RCC 7860 (cell line): ENCODE results near the gene MCM7.
A peak's percentile ranks its signal among the peaks of the same experiment; 100 is the strongest.
"Not testable (repeated sequence)": the region's sequence is repeated elsewhere in the genome, so short reads cannot be mapped to it uniquely, and the experiment has no call there.

Source experiments
- DNase-seq: peaks from one replicate; pipeline ENCODE4 v3.0.0-alpha.2; 2015; ENCODE audit warnings: low spot score
- FAIRE-seq: peaks from 2 replicates; lab custom pipeline; 2012; peaks lifted over from hg19 to GRCh38; lab: Jason Lieb, UNC

Gene MCM7

DNA sequence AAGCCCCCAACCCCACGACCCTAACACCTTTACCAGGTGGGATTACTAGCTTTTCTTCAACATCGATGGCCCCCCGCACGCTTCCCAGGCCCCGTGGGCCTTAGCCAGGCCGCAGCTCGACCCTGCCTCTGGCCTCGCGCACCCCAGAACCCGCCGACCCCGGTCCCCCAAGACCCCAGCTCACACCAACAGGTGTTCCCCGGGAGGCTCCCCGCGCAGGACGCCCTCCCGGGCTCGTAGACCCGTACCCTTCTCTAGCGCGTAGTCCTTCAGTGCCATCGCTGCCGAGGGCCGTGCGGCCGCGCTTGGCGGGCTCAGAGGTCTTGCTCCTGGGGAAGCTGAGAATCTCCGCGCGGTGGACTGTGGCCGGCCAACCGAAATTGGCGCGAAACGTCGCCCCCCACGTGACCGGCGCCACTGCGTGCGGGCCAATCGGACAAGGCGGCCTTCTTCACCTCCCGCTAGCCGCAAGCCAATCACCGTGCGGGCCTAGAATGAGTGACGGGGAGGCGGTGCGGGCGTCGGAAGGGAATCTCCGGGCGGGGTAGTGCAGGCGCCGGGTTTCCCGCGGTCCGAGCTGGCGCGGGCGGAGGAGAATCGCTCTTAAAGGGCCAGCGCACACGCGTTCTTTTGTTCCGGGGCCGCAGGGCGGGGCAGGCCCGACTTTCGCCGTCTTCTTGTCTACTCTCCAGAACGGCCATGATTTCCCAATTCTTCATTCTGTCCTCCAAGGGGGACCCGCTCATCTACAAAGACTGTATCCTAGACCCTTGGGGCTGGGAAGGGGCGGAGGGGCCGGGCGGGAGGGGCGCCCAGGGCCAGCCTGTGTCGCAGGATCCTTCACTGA is at the start of gene MCM7, which contains the start of gene AP4M1:
MCM7 (minus strand) TSS at position 382 of the 847 bp plus-strand sequence; CDS start at position 279, 103 bp downstream.
AP4M1 (plus strand) TSS at position 628 of the 847 bp plus-strand sequence; CDS start at position 700, 72 bp downstream.
- DNase-seq (peak; percentile 99), FAIRE-seq (peak; percentile 88)

DNA sequence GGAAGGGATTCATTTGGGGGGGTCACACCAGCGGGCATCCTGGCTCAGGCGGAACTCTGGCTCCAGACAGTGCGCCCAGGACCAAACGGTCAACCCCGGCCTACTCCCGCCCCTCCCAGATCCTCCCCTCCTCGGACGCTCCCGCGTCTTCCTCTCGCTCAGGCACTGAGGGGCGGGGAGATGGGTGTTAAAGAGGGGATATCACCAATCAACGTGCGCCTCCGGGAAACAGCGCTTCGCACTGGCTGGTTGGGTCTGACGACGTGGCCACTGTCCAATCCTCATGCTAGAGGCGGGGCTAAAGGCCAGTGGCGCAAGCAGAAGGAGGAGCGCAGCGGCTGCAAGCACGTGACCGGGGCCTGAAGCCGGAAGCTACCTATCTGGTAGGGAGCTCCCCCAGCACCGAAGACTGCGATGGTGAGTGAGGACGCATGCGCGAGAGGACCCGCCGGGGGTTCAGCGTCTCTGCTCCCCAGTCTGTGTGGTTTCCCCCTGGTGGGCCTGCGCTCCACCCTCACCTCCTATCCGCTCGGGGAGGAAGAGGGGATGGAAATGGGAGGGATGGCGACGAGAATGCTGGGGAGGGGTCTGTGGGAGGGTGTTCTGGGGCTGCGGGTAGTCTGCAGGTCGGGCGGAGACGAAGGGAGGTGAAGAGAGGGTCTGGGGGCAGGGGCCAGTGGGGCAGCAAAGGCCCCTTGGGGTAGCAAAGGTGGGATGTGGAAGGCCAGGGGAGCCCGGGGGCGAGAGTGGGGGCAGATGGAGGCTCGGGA is 47.5 kb upstream of the MCM7 start, which contains the start of gene LAMTOR4:
LAMTOR4 (plus strand) TSS at position 360 of the 770 bp plus-strand sequence; CDS start at position 415, 55 bp downstream.
- FAIRE-seq (peak; percentile 93), DNase-seq (peak; percentile 100)

DNA sequence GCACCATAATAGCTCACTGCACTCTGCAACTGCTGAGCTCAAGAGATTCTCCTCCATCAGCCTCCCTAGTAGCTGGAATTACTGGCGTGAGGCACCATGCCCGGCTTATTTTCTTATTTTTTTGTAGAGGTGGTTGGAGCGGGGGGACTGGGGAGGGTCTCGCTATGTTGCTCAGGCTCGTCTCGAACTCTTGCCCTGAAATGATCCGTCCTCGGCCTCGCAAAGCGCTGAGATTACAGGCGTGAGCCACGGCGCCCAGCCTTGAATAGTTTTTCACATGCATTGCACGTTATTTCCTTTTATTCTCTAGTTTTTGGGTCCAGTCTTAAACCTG is 47.0 kb upstream of the MCM7 start:
- no peak for DNase-seq

DNA sequence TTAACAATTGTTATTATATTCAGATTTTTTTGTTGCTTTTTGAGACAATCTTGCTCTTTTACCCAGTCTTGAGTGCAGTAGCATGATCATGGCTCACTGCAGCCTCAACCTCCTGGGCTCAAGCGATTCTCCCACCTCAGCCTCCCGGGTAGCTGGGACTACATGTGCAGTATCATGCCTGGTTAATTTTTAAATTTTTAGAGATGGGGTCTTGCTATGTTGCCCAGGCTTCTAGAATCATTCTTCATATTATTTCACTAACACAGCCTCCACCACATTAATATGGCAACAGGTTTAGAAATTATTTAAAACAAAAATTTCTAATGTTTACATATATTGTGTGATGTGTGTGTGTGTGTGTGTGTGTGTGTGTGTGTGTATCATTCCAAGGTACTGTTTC is 46.1 kb upstream of the MCM7 start:
- DNase-seq = no peak
- no peak for FAIRE-seq

More for the DNA sequence above, 47.0 kb upstream of the MCM7 start:
- FAIRE-seq = no peak

DNA sequence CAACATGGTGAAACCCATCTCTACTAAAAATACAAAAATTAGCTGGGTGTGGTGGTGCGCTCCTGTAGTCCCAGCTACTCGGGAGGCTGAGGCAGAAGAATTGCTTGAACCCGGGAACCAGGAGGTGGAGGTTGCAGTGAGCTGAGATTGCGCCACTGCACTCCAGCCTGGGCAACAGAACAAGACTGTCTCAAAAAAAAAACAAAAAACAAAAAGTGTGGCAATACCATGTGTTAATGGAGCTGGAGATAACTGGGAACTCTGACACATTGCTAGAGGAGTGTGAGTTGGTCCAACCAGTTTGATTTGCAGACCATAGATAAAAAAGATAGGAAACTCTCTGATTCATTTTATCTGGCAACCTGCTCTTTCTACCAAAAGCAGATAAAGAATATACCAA is 45.2 kb upstream of the MCM7 start:
- not testable (repeated sequence) for DNase-seq, FAIRE-seq

DNA sequence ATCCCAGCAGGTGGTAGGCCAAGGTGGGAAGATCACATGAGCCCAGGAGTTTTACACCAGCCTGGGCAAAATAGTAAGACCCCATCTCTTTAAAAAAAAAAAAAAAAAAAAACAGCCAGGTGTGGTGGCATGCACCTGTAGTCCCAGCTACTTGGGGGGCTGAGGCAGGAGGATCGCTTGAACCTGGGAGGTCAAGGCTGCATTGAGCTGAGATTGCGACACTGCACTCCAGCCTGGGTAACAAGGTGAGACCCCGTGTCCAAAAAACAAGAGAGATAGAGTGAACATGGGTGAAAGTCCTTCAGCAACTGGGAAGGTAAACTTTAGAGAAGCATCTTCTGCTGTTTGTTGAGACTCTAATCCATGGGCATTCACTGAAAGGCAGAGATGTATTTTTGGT is 41.3 kb upstream of the MCM7 start:
- DNase-seq (no peak), FAIRE-seq (no peak)

DNA sequence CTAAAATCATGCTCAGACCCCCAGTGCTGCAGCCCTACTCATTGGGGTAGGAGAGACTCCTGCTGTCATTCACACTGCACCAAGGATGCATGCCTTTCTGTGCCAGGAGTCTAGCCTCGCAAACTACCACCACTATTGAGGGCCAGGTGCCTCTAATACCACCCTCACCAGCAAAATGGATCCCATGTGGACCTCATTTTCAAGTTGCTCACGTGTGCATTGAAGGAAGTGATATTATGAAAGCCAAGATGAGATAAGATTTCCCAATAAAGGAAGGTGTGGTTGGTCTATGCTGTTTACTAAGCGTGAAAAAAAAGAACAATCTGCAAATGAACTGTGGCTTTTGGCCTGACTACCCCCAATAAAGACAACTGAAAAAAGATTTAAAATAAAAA is 40.4 kb upstream of the MCM7 start:
- FAIRE-seq (no peak), DNase-seq (no peak)

DNA sequence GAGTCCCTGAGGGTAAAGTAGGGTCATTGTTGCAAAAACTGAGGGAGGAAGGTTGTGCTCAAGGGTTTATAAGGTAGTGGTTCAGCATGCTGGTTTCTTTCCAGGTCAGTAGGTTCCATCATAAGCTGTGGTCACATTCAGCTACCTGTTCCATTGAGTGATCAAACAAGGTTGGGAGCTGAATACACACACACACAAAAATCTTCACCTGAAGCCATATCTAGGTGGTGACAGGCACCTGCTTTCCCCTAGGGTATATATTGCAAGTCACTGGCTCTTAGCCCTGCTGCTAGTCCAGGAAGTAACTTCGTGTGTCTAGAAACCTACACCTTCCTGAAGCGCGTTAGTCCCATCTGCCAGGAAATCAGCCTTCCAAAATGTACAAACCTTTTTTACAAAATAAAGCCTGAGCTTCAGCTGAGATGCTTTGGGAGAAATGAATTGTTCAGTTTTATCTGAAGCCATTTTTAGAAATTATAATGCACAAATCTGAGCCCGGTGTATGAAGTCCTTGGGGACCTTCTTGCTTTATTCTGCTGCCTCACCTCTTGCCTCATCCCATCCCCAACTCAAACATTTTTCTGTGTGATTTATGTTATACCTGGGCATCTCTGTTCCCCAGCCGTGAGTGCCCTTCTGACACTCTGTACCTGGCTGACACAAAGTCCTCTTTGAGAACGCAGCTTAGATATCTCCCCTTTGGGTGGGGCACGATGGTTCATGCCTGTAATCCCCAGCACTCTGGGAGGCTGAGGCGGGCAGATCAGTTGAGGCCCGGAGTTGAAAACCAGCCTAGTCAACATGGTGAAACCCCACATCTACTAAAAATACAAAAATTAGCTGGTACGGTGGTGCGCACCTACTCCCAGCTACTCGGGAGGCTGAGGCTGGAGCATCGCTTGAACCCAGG is 36.9 kb upstream of the MCM7 start:
- DNase-seq = no peak
- FAIRE-seq = no peak

DNA sequence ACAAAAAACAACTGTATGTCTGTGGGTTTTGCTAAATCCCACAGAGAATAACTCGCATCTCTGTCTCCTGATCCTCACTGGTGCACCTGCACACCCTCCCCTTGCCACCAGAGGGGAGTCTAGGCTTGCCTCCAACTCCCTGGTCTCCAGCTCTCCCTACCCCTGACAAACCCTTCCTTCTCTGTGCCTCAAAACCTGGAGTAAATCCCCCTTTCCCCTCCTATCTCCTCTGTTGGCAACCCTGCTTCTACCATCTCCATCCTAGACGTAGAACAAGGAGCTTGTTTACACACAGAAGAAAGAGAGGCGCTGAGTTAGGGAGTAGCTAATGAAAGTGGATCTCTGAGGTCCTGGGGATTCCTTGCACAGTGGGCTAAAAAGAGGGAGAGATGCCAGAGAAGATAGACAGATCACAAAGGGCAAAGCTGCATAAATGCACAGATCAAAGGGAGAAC is 31.5 kb upstream of the MCM7 start:
- no peak for FAIRE-seq
- DNase-seq = peak; percentile 55

DNA sequence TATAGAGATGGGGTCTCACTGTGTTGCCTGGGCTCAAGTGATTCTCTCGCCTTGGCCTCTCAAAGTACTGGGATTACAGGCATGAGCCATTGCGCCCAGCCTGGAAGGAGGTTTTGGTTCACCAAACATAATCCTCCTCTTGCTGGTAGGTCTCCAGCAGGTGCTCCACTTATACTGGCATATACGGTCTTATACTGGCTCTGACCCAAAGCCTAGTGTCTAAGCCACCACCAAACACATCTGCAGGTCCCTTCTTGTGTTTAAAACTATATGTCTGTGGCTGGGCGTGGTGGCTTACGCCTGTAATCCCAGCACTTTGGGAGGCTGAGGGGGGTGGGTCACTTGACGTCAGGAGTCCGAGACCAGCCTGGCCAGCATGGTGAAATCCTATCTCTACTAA is 30.9 kb upstream of the MCM7 start:
- DNase-seq = no peak
- no peak for FAIRE-seq

DNA sequence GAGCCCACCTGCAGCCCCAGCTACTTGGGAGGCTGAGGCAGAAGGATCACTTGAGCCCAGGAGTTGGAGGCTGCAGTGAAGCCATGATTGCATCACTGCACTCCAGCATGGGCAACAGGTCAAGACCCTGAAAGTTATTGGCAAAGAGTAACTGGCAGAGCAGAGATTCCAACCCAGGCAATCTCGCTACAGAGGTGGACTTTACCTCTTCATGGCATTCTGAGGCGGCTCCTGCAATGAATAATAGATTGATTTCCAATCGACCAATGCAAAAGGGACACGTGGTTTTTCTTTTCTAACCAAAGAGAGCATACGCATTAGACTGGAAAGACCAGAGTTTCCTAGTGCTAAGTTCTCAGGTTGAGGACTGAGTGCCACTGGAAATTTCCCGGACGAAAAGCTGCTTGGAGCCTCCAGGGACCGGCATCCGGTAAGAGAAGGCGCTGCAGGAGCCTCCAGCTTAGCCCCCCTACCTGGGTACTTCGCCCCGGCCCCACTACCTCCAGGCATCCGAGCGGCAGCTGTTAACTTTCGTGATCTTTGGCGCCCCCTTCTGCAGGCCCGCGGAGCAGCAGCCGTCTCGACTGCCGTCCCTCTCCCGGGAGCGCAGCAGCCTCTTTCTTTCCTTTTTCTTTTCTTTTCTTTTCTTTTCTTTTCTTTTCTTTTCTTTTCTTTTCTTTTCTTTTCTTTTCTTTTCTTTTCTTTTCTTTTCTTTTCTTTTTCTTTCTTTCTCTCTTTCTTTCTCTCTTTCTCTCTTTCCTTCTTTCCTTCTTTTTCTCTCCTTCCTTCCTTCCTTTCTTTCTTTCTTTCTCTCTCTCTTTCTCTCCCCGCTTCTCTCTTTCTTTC is 29.6 kb upstream of the MCM7 start:
- DNase-seq = peak; percentile 26
- FAIRE-seq = peak; percentile 16

DNA sequence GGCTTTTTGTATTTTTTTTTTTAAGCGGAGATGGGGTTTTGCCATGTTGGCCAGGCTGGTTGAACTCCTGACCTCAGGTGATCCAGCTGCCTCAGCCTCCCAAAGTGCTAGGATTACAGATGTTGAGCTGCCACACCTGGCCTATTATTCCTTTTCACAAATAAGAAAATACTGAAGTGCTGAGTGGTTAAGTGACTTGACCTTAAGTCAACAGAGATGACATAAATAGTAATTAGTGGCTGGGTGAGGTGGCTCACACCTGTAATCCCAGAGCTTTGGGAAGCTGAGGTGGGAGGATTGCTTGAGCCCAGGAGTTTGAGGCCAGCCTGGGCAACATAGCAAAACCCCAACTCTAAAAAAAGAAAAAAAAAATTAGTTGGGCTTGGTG is 29.0 kb upstream of the MCM7 start:
- not testable (repeated sequence) for FAIRE-seq, DNase-seq

DNA sequence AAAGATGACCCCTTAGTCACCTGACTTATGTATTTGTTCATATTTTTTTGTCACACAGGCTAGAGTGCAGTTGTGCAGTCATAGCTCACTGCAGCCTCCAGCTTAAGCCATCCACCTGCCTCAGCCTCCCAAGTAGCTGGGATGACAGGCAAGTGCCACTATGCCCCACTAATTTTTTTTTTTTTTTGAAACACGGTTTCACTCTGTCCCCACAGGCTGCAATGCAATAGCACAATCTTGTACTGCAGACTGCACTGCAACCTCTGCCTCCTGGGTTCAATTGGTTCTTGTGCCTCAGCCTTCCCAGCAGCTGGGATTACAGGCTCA is 27.4 kb upstream of the MCM7 start:
- no peak for DNase-seq
- FAIRE-seq = no peak

DNA sequence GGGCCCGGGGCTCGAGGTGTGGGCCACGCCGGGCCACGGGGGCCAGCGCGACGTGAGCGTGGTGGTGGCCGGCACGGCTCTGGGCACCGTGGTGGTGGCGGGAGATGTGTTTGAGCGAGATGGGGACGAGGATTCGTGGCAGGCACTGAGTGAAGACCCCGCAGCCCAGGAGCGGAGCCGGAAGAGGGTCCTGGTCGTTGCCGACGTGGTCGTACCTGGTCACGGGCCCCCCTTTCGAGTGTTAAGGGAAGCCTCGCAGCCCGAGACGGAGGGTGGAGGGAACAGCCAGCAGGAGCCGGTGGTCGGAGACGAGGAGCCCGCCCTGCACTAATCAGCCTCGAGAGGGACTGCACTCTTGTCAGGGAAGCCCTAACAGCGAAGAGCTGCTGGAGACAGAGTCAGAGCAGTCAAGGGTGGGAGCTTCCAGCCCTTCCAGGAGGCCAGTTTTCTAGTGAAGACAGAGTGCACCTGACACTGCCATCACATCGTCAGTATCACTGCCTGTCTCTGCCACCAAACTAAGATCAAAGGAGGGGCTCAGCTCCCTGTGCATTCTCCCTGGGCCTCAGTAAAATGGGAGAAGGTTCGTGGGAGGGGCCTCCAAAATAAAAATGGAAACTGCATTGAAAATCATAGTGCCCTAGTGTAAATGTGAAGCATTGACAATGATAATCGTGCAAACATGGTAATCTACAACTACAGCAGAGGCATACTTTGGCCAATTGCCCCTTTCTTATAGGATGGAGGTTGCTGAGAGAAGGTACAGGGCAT is 26.9 kb upstream of the MCM7 start:
- no peak for FAIRE-seq
- no peak for DNase-seq

DNA sequence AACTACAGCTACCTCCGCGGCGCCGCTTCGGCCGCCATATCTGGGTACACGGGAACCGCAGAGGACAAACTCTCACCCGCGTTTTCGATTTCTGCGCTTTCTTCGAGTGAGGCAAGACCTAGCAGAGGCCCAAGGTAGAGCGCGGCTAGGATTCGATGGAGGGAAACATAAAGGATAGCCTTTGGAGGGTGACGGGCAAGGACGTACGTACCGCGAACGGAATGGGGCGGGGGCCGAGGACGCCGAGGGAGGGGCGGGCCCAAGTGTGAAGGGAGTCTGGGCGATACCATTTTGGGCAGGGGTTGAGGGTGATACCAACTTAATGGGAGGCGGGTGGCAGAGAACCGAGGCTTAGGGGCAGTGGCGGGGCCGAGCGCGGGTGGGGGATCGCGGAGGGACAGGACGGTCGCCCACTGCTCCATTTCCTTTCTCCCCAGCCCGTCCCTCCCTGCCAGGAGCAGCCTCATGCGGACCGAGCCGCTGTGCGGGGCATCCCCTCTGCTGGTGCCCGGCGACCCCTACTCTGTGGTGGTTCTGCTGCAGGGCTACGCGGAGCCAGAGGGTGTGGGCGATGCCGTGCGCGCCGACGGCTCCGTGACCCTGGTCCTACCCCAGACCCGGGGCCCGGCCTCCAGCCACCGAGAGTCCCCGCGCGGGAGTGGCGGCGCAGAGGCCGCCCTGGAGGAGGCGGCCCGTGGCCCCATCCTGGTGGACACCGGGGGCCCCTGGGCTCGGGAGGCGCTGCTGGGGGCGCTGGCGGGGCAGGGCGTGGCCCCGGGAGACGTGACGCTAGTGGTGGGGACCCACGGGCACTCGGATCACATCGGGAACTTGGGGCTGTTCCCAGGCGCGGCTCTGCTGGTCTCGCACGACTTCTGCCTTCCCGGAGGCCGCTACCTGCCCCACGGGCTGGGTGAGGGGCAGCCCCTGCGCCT is 26.0 kb upstream of the MCM7 start, which contains the start of gene MBLAC1:
MBLAC1 (plus strand) TSS at position 37 of the 935 bp plus-strand sequence; CDS start at position 466, 429 bp downstream.
- DNase-seq (peak; percentile 86), FAIRE-seq (no peak)

DNA sequence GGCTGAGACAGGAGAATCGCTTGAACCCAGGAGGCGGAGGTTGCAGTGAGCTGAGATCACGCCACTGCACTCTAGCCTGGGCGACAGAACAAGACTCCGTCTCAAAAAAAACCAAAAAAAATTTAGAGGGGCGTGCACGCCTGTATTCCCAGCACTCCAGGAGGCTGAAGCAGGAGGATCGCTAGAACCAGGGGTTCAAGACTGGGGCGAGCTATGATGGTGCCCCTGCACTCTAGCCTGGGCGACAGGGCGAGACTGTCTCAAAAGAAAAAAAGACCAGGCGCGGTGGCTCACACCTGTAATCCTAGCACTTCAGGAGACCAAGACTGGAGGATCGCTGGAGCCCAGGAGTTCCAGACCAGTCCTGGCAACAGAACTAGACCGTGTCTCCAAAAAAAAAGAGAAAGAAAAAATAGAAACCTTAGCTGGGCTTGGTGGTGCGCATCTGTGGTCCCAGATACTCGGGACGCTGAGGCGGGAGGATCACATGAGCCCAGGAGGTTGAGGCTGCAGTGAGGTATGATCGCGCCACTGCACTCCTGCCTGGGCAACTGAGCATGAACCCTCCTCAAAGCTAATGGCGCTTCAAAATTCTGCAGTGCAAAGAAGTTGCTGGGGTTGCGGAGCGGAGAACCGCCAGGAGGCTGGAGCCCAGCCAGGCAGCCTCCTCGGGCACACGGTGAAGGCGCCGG is 25.2 kb upstream of the MCM7 start:
- FAIRE-seq (no peak), DNase-seq (no peak)
